AML-193 (cell line): ENCODE data around the gene STX2.
"Not testable (repeated sequence)": the region's sequence is repeated elsewhere in the genome, so short reads cannot be mapped to it uniquely, and the experiment has no call there.

ENCODE experiments used
- DNase-seq, 2 experiments: peaks; one replicate each; lab custom pipeline; 2025; lab: John Stamatoyannopoulos, UW

The STX2 gene

DNA sequence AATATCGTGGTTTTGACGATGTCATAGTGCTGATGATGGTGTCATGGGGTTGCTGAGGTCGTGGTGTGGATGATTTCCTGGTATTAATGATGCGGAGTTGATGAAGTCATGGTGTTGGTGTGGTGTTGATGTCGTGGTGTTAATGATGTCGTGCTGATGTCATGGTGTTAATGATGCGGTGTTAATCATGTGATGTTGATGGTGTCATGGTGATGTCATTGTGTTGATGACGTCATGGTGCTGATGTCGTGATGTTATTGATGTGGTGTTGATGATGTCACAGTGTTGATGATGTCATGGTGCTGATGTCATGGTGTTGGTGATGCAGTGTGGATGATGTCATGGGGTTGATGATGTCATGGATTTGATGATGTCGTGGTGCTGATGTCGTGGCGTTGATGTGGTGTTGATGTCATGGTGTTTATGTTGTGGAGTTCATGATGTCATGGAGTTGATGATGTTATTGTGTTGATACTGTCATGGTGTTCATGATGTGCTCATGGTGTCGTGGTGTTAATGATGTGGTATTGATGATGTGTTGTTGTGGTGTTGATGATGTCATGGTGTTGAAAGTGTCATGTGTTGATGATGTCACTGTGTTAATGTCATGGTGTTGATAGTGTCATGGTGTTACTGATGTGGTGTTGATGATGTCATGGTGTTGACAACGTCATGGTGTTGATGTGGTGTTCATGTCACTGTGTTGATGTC lies 74.4 kb downstream of the STX2 start:
- DNase-seq, result no peak

DNA sequence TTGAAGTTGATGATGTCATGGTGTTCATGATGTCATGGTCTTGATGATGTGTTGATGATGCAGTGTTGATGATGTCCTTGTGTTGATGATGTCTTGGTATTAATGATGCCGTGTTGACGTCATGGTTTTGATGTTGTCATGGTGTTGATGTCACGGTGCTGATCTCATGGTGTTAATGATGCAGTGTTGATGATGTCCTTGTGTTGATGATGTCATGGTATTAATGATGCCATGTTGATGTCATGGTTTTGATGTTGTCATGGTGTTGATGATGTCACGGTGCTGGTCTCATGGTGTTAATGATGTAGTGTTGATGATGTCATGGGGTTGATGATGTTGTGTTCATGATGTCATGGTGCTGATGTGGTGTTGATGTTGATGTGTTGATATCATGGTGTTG lies 75.0 kb downstream of the STX2 start:
- no peak for DNase-seq

DNA sequence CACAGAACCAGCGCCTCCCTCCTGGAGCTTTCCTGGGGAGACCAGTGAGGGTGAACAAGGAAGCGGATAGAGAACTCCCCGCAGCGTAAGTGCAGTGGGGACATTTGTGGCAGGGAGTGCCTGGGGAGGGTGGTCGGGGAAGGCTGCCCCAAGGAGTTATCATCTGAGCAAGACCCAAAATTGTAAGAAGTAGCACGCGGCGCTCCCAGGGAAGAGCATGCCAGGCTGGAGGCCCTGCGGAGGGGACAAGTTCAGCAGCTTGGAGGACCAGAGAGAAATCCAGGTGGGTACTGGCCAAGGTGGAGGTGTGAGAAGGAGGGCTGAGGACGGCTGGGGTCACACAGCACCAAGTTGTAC lies 76.8 kb downstream of the STX2 start:
- DNase-seq, result no peak

DNA sequence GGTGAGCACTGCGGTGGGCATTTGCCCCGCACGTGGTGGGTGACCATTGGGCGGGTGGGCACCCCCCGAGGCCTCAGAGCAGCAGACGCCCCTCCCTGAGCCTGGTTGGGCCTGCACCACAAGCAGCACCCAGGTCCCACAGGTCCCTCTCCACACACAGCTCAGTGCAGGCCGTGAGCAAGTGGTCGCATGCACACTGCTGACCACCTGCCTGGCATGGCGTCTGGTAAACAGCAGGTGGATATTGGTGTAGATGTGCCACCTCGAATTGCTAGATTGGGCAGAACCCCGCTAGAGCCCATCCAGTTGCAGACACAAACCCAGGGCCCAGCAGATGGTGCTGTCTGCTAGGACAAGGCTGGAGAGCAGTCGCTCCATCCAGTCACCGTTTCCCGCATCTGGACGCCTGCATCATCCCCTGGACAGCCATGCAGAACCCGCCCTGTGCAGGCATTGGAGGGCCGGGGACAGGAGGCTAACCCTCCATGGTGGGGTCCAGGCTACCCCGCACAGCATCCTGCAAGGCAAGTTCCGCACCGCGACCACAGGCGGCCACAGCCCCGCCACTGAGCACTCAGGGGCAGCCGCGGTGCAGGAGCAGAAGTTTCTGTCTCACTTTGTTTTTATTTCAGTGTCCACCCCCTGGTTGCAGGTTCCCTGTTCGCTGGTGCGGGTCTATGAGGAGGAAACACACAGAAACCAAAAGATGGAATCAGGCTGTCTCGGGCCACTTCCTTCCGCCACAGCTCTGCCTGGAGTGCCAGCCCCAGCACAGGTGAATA lies 77.3 kb downstream of the STX2 start:
- DNase-seq, result no peak

DNA sequence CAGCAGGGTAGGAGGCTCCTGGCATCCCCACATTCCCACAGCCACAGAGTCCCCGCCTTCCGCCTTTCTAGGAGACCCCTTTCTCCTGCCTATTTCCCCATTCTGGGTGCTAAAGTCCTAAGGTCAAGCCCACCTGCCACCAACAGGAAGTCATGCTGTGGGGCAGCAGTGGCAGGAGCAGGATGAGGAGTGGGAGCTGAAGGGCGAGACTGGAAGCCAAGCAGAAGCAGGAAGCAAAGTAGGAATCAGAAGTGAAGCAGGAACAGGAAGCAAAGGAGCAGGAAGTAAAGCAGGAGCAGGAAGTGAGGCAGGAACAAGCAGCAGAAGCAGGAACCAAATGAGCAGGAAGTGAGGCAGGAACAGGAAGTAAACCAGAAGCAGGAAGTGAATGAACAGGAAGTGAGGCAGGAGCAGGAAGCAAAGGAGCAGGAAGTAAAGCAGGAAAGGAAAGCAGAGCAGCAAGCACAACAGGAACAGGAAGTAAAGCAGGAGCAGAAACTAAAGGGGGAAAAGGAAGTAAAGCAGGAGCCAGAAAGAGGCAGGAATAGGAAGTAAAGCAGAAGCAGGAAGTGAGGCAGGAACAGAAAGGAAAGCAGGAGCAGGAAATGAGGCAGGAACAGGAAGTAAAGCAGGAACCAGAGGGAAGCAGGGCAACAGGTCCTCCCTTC lies 84.7 kb downstream of the STX2 start:
- no peak for DNase-seq

DNA sequence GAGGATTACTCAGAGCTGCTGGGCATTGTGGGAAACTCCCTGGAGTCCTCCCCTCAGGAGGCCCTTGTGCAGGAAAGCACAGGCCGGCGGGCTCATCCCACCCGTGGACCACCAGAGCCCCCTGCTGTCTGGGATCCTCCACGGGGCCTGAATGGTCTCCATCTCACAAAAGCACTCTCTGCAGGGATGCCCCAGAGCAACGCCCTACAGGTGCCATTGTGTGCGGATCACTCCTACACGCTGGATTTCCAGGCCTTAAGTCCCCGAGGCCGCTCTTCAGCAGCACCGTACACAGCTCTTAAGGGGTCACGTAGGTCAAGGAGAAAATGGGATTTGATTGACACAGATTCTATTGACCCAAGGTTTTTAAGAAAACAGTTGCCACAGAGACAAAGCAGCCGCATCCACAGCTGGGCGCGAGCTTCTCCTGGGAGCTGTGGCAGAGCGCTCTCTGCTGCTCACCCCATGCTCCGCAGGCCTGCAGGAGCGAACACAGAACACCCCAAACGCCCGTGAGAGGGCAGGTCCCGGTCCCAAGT lies 86.3 kb downstream of the STX2 start:
- no peak for DNase-seq

DNA sequence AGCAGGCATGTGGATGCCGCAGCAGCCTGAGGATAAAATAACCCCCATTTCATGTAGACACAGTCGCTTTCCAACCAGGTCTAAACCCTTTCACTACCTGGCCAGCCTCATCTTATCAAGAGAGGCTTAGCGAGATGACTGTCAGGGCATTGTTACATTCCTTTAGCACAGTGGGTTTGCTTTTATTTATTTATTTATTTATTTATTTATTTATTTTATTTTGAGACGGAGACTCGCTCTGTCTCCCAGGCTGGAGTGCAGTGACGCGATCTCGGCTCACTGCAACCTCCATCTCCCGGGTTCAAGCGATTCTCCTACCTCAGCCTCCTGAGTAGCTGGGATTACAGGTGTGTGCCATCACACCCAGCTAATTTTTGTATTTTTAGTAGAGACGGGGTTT lies 87.0 kb downstream of the STX2 start:
- DNase-seq, result not testable (repeated sequence)

DNA sequence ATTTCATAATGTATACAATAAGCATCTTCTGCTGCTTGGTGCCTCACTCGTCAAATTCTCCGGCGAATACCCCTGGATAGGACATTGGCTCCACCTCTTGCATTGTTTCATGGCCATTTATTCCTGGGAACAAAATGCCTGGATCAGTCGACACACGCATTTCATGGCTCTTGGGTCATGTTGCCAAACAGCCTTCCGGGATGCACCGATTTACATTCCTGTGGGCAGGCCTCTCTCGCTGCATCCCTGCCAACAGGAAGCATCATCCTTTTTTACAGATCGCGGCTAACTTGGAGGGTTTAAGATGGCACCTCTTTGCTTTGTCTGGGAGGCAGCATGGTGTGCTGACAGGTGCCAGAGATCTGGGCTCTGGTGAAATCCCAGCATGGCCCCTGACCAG lies 90.3 kb downstream of the STX2 start:
- no peak for DNase-seq

DNA sequence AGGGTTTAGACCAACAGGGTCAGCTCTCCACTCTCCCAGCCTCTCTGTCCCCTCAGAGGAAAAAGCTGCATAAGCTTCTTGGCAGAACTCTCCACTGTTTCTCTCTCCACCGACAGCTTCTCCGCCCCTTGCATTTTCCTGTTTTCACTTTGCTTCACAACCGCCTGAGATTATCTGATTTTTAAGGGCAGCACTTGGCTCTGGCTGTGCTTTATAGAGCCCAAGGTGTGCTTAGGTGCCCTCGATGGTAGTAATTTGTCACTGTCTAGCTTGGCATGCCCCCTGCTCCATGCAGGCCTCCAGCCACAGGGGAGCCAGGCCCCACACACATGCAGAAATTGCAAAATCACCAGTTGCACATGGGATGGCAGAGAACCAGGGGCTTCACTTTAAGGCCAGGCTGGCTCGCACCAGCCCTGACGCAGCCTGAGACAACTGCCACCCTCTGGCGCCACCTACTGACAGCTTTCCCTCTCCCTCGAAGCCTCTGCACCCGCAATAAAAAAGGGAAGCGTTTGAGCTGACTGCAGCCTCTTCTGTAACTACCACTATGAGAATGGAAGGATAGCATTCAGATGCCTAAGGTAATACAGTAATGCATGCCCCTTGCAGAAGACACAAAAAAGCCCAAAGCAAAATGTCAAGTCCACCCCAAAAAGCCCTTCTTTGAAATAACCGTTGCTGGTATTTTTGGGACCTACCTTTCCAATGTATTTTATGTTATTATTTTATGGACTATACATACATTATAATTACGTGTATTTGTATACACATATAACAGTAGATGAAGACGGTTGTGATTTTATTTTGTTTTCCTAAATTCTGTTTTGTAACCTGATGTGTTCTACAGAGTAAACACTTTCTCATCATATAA lies 90.9 kb downstream of the STX2 start:
- peak; percentile 32 to 38 for DNase-seq

DNA sequence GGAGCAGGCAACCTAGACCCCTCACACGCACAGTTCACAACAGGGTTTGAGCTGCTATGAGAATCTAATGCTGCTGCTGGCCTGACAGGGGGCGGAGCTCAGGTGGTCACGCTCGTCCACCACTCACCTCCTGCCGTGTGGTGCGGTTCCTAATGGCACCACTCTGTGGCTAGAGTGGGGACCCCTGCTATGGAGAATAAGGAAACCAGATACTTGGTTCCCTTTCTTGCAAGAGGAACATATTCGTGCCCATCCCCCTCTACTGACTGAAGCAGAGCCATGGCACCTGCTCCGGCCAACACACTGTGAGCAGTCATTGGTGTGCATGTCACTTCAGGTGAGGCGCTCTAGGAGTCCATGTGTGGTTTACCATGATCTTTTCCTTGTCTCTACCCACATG lies 92.5 kb downstream of the STX2 start:
- DNase-seq, result no peak

DNA sequence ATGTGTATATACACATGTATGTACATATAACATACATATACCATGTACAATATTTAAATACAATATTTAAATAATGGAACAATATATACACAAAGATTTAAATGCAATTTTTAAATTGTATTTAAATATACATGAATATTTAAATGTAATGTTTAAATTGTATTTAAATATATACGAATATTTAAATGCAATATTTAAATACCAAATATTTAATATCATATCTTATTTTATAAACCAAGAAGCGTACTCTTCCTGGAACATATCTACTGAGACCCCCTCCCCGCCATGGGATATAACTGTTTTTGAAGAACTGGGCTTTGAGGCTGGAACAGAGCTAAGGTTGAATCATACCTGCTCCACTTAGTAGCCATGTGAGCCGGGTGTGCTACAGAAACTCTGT lies 93.1 kb downstream of the STX2 start:
- DNase-seq, result no peak

DNA sequence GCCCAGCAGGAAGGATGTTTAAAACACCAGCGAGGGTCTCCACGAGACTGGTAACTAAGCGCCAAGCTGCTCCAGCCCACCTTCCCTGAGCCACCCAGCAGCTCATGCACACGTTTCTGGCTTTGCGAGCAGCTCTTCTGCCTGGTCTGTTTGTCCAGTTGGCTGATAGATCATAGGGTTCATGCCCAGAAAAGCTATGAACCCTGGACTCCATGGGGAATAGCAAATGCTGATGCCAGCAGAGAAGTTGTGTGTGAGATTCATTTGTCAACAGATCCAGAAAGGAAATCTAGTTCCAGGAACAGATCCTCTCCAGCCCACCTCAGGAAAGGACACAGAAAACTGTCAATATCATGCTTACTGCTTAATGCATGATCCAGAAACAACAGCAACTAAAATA lies 94.8 kb downstream of the STX2 start:
- no peak for DNase-seq

DNA sequence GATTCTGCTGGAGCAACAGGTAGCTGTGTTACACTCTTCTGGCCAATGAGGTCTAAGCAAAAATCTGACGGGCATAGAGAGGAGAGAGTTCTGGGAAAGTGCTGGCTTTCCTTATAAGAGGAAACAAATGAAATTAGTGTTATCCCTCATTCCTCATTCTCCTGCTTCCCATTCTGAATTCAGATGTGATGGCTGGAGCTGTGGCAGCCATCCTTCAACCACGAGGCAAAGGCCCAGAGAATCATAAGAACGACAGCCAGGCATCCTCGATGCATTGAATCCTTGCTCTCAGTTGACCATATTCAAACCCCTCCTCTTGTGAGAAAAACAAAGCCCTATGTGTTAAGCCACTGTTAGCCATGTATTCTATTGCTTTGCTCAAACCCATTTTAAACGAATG lies 95.4 kb downstream of the STX2 start:
- DNase-seq, result no peak

DNA sequence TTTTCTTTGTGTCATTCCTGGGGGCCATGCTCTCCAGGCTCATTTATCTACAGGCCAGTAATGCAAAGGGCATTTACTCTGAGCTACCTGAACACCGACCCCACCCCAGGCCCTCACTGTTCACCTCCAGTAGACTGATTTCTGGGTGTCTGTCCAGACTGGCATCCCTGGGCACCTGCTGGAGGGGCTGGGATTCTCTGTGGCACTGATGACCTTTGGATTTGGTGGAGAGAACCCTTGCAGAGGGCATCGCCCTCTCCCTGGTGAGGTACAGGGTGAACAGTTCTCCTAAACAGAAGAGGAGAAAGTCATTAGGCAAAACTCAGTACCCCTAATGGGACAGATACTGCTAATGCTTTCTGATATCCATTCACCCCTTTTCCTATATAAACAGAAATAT lies 95.9 kb downstream of the STX2 start:
- DNase-seq, result no peak

DNA sequence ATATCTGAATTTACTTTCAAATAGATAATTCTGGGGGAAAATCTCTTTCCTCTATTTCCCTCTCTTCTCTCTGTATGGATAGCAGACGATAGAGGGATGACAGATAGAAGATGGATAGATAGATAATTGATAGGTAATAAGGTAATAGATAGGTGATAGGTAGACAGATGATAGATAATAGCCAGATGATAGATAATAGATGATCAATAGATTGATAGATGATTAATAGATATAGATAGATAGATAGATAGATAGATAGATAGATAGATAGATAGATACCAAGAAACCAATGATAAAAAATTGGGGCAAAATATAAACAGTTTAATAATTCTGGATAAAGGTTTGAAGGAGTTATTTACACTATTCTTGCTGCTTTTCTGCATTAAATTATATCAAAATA lies 96.3 kb downstream of the STX2 start:
- no peak for DNase-seq

DNA sequence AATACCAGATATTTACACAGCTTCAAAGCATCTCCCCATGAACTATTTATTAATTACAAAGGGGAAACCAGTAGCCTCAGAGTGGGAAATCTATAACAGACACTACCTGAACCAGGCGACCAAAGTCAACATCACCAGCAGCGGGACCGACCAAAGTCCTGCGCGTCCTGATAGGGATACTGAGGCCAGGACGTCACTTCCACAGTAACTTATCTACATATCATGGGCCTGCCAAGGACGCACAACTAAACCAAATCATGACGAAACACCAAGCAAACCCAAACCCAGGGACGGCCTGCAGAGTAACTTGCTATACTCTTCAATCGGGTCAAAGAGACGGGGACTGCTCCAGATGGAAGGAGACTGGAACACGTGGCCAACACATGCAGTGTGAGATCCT lies 96.9 kb downstream of the STX2 start:
- no peak for DNase-seq
